Fibroblast of pulmonary artery (primary cell): Measurements from ENCODE around the gene ASTN2.

Experiments
- DNase-seq: peaks from one replicate; pipeline ENCODE4 v3.0.0-alpha.2; 2010; ENCODE audit warnings: low read depth
- H3K4me3 ChIP-seq: replicated peaks from 2 replicates; pipeline ENCODE4 v1.5.1; 2011; ENCODE audit warnings: low read depth, mild to moderate bottlenecking, control low read depth, low read length, moderate library complexity
- TF ChIP-seq, protein P1 (sequence below): IDR thresholded peaks from 2 replicates; pipeline ENCODE4 v1.5.1; 2011; ENCODE audit warnings: mild to moderate bottlenecking, control low read depth, low read length, inconsistent platforms; ENCODE audit errors: missing control alignments

The ASTN2 gene

GRCh38 chr9:116944714-116945534 lies 469.9 kb downstream of the ASTN2 start:
- DNase-seq: no peak
- TF ChIP-seq, protein P1, sequence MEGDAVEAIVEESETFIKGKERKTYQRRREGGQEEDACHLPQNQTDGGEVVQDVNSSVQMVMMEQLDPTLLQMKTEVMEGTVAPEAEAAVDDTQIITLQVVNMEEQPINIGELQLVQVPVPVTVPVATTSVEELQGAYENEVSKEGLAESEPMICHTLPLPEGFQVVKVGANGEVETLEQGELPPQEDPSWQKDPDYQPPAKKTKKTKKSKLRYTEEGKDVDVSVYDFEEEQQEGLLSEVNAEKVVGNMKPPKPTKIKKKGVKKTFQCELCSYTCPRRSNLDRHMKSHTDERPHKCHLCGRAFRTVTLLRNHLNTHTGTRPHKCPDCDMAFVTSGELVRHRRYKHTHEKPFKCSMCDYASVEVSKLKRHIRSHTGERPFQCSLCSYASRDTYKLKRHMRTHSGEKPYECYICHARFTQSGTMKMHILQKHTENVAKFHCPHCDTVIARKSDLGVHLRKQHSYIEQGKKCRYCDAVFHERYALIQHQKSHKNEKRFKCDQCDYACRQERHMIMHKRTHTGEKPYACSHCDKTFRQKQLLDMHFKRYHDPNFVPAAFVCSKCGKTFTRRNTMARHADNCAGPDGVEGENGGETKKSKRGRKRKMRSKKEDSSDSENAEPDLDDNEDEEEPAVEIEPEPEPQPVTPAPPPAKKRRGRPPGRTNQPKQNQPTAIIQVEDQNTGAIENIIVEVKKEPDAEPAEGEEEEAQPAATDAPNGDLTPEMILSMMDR: no peak
- H3K4me3 ChIP-seq: no peak overlapping the region

- TF ChIP-seq, protein P1: no peak
- no peak overlapping the region for H3K4me3 ChIP-seq
- no peak for DNase-seq
Observed at GRCh38 chr9:116943970-116944369, 470.9 kb downstream of the ASTN2 start.

GRCh38 chr9:116942593-116943061 lies 472.2 kb downstream of the ASTN2 start:
- TF ChIP-seq, protein P1: no peak
- no peak overlapping the region for H3K4me3 ChIP-seq
- no peak for DNase-seq

GRCh38 chr9:116941266-116941665 lies 473.6 kb downstream of the ASTN2 start:
- no peak overlapping the region for H3K4me3 ChIP-seq
- no peak for DNase-seq
- TF ChIP-seq, protein P1: no peak

DNA sequence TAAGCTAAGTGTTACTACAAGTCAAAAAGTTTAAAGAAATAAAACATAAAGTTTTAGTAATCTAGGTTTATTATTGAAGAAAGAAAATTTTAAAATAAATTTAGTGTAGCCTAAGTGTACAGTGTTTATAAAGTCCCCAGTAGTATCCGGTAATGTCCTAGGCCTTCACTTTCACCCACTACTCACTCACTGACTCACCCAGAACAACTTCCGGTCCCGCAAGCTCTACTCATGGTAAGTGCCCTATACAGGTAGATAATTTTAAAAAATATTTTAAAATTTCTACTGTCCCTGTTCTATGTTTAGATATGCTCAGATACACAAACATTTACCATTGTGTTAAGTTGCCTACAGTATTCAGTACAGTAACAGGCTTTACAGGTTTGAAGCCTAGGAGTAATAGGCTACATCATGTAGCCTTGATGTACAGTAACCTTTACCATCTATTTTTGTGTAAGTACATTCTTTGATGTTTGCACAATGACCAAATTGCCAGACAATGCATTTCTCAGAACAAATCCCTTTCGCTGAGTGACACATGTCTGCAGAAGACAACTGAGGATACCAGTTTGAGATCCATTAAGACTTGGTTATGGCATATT lies 474.1 kb downstream of the ASTN2 start:
- TF ChIP-seq, protein P1: no peak
- no peak overlapping the region for H3K4me3 ChIP-seq
- DNase-seq: no peak

GRCh38 chr9:116939614-116940013 lies 475.2 kb downstream of the ASTN2 start:
- DNase-seq: peak; percentile 1
- TF ChIP-seq, protein P1: no peak
- no peak overlapping the region for H3K4me3 ChIP-seq

GRCh38 chr9:116939161-116939560 lies 475.7 kb downstream of the ASTN2 start:
- H3K4me3 ChIP-seq: no peak overlapping the region
- DNase-seq: no peak
- TF ChIP-seq, protein P1: no peak
